Stimulated activated CD4-positive, alpha-beta T cell treated with anti-CD3 and anti-CD28 coated beads, Interleukin-4, amount 100 ng/mL, for 1 hour (primary cell): ENCODE data around the gene TAP2.
A peak's percentile ranks its signal among the peaks of the same experiment; 100 is the strongest.
"Not testable (repeated sequence)": the region's sequence is repeated elsewhere in the genome, so short reads cannot be mapped to it uniquely, and the experiment has no call there.

ENCODE experiments used
- DNase-seq: peaks from one replicate; pipeline ENCODE4 v3.0.0-alpha.2; 2020

The TAP2 gene

DNA sequence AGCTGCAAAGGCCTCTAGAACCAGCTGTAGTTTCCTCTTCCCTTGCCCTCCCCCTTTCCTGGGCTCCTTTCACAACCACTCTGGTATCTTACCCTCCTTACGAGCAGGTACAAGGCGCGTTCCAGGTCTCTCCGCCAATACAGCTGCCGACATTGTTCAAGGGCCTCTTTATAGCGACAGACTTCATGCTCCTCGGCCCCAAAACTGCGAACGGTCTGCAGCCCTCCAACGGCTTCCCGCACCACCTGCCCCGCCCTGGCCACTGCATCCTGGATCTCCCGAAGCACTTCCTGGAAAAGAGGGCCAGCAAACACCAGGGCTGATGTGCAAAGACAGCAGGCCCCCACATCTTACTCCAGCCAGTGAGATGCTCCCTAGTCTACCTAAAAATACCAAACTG lies 6.0 kb downstream of the TAP2 start:
- DNase-seq = no peak

- DNase-seq = no peak
These were observed 7.6 kb downstream of the TAP2 start for GRCh38 chr6:32830936-32831335.

GRCh38 chr6:32830017-32830416 lies 8.5 kb downstream of the TAP2 start:
- DNase-seq = no peak

GRCh38 chr6:32829495-32829894 lies 9.0 kb downstream of the TAP2 start:
- no peak for DNase-seq

DNA sequence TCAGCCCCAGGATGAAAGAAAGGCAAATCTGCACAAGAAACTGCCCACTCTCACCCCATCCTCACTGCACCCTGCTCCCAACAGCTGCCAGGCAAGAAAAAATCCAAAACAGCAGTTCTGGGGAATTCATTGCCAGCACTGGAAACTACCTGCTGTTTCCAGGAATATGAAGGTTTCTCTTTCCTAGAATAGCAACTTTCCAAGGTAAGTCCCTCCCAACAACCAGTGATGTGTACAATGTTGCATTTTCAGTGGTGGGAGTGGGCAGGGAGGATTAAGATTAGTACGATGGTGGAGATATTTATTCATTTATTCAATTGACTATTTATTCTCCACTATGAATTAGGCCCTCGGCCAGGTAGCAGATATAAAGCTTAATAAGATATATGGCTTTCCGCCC lies 11.5 kb downstream of the TAP2 start:
- DNase-seq = no peak

GRCh38 chr6:32825966-32826365 lies 12.6 kb downstream of the TAP2 start:
- DNase-seq = no peak

- DNase-seq = no peak
These were observed 18.8 kb downstream of the TAP2 start for GRCh38 chr6:32819729-32820128.

GRCh38 chr6:32818867-32819266 lies 19.7 kb downstream of the TAP2 start:
- no peak for DNase-seq

DNA sequence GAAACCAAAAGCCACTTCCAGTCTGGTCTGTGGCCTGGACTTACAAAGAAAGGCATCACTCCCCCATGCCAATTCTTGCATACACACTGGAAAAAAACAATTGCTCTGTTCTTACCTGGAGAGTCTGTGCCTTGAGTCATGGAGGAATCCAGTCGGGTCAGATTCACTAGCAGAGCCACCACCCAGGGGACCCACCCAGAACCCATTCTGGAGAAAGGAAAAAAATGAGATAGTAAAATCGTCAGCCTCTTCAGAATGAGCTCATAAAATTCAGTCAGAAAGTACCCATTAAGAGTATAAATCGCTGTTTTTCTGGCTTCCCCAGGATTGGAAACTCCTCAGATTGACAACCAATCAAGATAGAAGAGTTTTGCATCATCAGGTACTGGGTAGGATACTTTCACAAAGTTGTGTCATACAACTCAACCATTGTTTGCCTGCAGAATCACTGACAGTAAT lies 21.8 kb downstream of the TAP2 start, which contains the start of gene HLA-DOB:
HLA-DOB (minus strand) TSS at position 257 of the 459 bp plus-strand sequence; CDS start at position 206, 51 bp downstream.
- no peak for DNase-seq

- DNase-seq = no peak
These were observed 22.5 kb downstream of the TAP2 start for GRCh38 chr6:32815996-32816395.

GRCh38 chr6:32815115-32815514 lies 23.4 kb downstream of the TAP2 start:
- no peak for DNase-seq

- DNase-seq = no peak
These were observed 24.4 kb downstream of the TAP2 start for GRCh38 chr6:32814145-32814544.

DNA sequence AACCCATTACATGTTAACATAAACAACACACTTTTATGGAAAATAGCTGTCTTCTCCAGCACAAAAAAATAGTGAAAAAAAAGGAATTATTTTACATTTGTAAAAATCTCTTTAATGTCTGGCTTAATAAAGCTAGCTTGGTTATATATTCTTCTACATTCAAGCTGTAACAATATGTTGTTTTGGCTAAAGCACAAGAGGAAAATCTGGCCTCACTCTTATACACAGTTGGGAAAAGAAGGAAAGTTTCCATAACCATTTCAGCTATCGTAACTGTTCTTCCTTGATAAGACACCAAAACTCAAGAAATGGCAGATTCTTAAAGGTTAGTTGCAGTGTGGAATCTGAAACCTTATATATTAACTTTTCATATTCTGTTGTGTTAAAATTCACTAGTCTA lies 29.4 kb downstream of the TAP2 start:
- DNase-seq = no peak

DNA sequence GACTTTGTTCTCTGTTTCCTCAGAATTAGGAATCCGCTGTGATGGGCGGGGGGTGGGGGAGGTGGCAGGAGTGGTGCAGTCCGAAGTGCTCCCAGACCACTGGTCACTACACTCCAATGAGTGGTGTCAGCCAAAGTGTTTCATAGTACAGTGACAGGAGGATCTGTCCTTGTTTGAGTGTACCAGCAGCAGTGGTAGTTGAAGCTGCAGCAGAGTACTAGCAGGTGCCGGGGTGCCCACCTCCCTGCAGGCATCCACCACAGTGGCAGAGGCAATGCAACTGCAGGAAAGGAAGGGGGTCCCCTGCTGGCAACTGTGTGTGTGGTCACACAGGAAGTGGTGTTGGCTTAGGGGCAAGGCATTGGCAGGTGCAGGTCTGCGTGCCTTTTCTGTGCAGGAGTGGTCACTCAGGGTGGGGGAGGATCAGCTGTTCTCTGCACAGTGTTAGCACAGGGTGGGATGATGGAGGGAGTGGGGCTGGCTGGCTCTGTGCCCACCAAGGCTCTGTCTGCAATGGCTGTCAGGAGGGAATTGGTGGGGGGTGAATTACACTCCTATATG lies 31.4 kb downstream of the TAP2 start:
- DNase-seq = no peak

GRCh38 chr6:32805404-32805803 lies 33.1 kb downstream of the TAP2 start:
- DNase-seq = not testable (repeated sequence)

GRCh38 chr6:32803416-32803815 lies 35.1 kb downstream of the TAP2 start:
- DNase-seq = no peak

DNA sequence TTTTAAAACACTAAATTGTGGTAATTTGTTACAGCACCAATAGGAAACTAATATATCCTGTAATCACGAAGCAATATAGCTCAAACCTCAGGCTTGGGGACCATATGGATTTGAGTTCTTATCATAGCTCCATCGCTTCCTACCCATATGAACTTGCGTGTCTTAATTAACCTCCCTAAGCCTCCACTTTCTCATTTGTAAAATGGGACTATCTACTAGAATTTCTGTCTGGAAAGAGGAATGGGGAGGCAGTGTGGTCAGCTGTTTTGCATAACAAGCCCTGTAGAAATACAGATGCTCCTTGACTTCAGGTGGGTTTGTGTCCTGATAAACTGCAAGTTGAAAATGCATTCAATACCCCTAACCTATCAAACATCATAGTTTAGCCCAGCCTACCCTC lies 38.8 kb downstream of the TAP2 start:
- no peak for DNase-seq

- no peak for DNase-seq
These were observed 39.4 kb downstream of the TAP2 start for GRCh38 chr6:32799168-32799567.

GRCh38 chr6:32796848-32797776 lies 41.4 kb downstream of the TAP2 start:
- DNase-seq = peak; percentile 82

DNA sequence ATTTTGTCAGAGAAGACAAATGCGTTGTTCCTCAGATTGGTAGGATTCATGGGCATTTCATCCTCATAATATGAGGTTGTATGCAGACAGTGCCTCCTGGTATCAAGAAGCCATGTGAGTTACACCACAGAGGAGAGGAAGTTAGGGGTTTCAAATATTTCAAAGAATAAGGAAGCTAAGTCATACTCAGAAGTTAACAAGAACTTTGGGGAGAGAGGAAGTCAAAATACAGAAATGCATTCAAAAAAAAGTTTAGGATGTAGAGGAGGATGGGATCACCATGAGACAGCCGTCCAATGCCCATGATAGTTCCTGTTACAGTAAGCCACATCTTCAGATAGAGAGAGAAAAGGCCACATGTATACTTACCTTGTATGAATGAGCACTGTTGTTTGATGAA lies 44.0 kb downstream of the TAP2 start:
- DNase-seq = no peak

GRCh38 chr6:32792901-32793435 lies 45.6 kb downstream of the TAP2 start:
- DNase-seq = no peak

DNA sequence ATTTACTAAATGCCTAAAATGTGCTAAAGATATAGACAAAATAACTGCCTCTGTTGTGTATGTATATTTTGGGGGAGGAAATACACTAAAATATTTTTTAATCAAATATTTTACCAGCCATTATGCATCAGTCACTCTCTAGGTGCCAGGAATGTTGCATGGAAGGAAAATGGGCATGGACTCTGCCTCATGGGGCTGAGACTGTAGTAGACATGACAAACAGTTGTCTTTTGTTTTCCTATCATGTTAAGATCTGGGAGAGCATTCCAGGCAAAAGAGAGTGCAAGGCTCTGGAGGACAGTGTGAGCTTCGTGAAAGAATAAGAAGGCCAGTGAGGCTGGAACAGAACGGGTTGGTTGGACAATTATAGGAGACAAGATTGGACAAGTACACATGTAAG lies 48.2 kb downstream of the TAP2 start:
- DNase-seq = no peak
